ENCODE measurements around the gene SOS2. TPM values are rescaled to one million over a fixed set of nuclear protein-coding genes. Genes with fewer than 3 reads are reported as not detected.
"Not testable (repeated sequence)": the region's sequence is repeated elsewhere in the genome, so short reads cannot be mapped to it uniquely, and the experiment has no call there.

SOS2 gene
- total and polyA plus RNA-seq, 5 experiments from 2014 or later, result 6.0 to 51.6 (median 15.0) TPM

DNA sequence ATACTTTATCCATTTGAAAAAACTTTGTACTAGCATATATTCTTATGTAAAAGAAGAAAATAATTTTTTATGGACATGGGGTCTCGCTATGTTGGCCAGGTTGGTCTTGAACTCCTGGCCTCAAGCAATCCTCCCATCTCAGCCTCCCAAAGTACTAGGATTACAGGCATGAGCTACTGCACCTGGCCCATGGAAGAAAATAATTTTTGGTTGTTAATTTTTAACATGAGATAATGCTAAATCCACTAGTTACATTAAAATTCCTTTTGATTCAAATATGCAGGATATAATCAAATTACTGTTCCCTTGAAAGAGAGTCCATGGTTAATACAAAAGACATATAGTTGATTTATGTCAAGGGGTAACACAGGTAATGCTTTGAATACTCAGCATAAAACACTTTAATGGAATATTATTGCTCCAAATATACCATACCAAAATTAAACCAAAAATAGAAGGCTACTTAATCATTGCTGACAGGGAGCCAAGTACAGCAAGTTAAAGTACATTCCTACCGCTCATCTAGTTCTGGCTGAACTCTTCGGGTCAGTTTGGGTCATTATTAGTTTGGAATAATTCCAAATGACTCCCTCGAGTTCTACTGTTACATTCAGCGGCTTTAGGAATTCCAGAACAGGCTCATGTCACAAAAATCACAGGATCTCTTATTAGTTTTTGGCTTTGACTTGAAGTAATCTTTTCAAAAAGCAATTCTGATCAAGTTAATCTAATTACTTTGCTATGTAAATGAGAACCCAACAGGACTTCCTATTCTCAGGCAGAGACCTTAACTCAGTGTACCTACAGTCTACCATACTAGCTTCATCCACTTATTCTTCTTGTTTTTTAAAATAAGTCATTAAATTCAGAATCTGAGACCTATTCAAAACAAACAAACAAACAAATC is 6.1 kb downstream of the SOS2 start:
- Mint-ChIP-seq H3K4me3 (peak overlapping the region in 1 of 10 donors; percentile 38), H3K27ac (peak overlapping the region in 9 of 10 donors; percentile 23 to 95 (median 60)), H3K27me3 (no peaks in the 10 kb centered on the region), H3K9me3 (peaks cover 0 to 3% (median 0%) of the 10 kb centered on the region in 9 donors), H3K36me3 (peaks cover 0 to 10% (median 3%) of the 10 kb centered on the region in 3 donors), H3K4me1 (peaks cover 28 to 85% (median 62%) of the 10 kb centered on the region in 4 donors)
- POLR2A ChIA-PET, result interaction anchor here (0.7 kb wide), 1 partner anchor 36 kb away, joined by 3 read pairs; no protein-coding TSS in a partner anchor
- DNase-seq, result no peak
- ATAC-seq, result no peak

DNA sequence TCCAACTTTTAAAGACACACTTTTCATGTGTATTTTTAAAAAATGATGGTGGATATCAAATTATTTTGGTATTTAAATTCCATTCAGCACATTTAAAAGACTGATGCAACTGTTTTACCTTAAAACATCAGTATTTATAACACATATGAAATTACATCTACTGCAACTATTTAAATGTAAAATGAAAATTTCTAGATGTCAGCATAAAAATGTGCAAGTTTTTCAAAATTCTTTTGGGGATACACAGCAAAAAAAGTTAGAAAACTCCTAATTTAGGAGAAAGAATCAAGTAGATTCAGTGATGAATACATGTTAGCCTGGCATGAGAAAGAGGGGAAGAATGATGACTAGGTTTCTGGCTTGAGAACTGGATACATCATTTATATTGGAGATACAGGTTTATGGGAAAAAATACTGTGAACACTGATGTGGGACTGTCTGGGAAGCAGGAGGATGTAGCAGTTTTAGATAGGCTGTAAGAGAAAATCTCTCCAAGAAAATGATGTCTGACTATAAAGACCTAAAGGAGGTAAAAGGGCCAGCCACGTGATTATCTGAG is 9.2 kb downstream of the SOS2 start:
- ATAC-seq (no peak), DNase-seq (no peak)
- Mint-ChIP-seq H3K9me3 (no peaks in the 10 kb centered on the region), H3K27me3 (no peaks in the 10 kb centered on the region), H3K36me3 (peaks cover 0 to 10% (median 3%) of the 10 kb centered on the region in 3 donors), H3K27ac (peak overlapping the region in 7 of 10 donors; percentile 0 to 48 (median 7)), H3K4me1 (peaks cover 27 to 68% (median 55%) of the 10 kb centered on the region in 4 donors), H3K4me3 (peak overlapping the region in 1 of 10 donors; percentile 7)
- POLR2A ChIA-PET, result interaction anchor here (0.6 kb wide), 1 partner anchor 102 kb away, joined by 3 read pairs; no protein-coding TSS in a partner anchor

DNA sequence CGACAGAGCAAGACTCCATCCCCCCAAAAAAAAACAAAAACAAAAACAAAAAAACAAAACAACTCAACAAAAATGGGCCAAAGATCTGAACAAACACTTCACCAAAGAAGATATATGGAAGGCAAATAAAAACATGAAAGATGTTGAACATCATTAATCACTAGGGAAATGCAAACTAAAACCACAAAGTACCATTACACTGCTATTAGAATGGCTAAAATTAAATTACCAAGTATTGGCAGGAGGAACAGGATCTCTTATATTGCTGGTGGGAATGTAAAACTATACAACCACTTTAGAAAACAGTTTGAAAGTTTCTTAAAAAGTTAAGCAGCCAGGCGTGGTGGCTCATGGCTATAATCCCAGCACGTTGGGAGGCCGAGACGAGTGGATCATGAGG is 12.9 kb downstream of the SOS2 start:
- H3K36me3 Mint-ChIP-seq, result peaks cover 0 to 12% (median 3%) of the 10 kb centered on the region in 3 donors
- no peaks in the 10 kb centered on the region for H3K9me3 Mint-ChIP-seq
- no peak overlapping the region for H3K27ac Mint-ChIP-seq
- ATAC-seq (no peak), DNase-seq (no peak)
- no peaks in the 10 kb centered on the region for H3K27me3 Mint-ChIP-seq
- H3K4me3 Mint-ChIP-seq, result no peak overlapping the region
- POLR2A ChIA-PET, result interaction anchor here (0.7 kb wide), 2 partner anchors 19 to 37 kb away, joined by 4 to 10 read pairs; no protein-coding TSS in a partner anchor
- peaks cover 17 to 48% (median 44%) of the 10 kb centered on the region in 4 donors for H3K4me1 Mint-ChIP-seq

DNA sequence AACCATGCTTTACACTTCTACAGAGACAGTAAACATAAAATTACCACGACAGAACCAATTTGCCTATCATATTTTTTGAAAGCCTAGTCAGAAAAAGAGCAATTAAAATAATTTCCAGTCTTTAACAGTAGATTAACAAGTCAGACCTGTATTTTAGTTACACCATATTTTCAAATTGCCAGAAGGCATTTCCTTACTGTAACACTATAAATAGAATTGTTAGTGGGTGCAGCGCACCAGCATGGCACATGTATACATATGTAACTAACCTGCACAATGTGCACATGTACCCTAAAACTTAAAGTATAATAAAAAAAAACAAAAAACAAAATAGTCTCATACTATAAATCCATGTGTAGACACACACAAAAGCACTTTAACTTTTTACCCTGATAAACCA is 16.0 kb downstream of the SOS2 start:
- Mint-ChIP-seq H3K27ac (no peak overlapping the region), H3K4me1 (peaks cover 12 to 40% (median 33%) of the 10 kb centered on the region in 4 donors), H3K9me3 (no peaks in the 10 kb centered on the region), H3K36me3 (peaks cover 0 to 4% (median 3%) of the 10 kb centered on the region in 3 donors), H3K27me3 (no peaks in the 10 kb centered on the region), H3K4me3 (no peak overlapping the region)
- DNase-seq (no peak), ATAC-seq (no peak)
- POLR2A ChIA-PET, result no interaction called here

DNA sequence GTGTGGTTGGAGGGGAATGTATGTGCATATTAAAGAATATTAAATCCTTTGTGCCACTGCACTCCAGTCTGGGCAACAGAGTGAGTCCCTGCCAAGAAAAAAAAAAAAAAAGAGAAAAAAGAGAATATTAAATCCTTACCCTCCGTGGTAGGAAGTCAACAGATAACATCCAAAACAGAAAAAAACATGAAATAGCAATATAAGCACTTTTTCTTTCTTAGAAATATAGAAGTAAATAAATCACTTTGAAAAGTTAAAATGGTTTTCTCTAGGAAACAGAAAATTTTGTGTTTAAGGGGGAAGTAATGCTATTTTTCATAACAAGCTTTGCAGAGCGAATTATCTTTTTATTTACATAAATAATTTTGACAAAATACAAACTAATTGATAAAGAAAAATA is 17.6 kb downstream of the SOS2 start:
- Mint-ChIP-seq H3K9me3 (no peaks in the 10 kb centered on the region), H3K27me3 (no peaks in the 10 kb centered on the region), H3K4me3 (no peak overlapping the region), H3K4me1 (peaks cover 10 to 37% (median 30%) of the 10 kb centered on the region in 4 donors), H3K36me3 (peaks cover 0 to 4% (median 3%) of the 10 kb centered on the region in 3 donors), H3K27ac (peak overlapping the region in 1 of 10 donors; percentile 1)
- no peak for DNase-seq
- POLR2A ChIA-PET, result interaction anchor here (0.7 kb wide), 1 partner anchor 446 kb away, joined by 3 read pairs; no protein-coding TSS in a partner anchor
- no peak for ATAC-seq

DNA sequence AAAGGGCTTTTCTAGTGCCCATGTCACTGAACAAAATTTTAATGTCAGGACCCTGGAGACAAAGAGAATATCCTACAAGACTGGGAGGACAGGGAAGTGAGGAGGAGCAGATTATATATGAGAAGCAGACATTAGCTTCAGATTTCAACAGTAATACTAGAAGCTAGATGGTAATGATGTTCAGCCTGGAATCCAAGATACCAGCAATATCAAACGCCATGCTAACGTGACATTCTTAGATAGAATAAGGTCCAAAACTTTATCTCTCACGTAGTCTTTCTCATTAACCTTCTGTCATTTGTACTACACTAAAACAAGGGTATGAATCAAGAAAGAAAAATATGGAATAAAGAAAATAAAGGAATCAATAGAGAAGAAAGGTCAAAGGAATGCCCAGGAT is 18.7 kb downstream of the SOS2 start:
- ATAC-seq (no peak), DNase-seq (no peak)
- Mint-ChIP-seq H3K4me3 (no peak overlapping the region), H3K27ac (peak overlapping the region in 5 of 10 donors; percentile 1 to 75 (median 49)), H3K27me3 (no peaks in the 10 kb centered on the region), H3K9me3 (no peaks in the 10 kb centered on the region), H3K36me3 (peaks cover 0 to 4% (median 3%) of the 10 kb centered on the region in 3 donors), H3K4me1 (peaks cover 10 to 29% (median 26%) of the 10 kb centered on the region in 4 donors)
- POLR2A ChIA-PET, result no interaction called here

DNA sequence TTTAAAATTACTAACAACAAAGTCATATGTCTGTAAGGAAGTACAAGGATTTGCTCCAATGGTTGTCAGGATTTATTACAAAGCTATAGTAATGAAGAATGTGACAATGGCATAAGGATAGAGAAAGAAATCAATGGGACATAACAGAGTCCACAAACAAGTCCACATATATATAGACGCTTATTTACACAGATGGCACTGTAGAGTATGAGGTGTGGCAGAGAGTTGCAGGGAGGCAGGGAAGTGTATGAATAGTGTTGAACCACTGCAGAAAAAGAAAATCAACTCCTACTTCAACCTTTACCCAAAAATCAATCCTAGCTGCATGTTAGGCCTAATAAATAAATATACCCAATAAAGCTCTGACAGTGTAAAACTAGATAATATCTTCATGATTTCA is 21.3 kb downstream of the SOS2 start:
- POLR2A ChIA-PET, result interaction anchor here (0.6 kb wide), 1 partner anchor 343 kb away, joined by 7 read pairs; no protein-coding TSS in a partner anchor
- no peaks in the 10 kb centered on the region for H3K9me3 Mint-ChIP-seq
- no peaks in the 10 kb centered on the region for H3K27me3 Mint-ChIP-seq
- no peak overlapping the region for H3K4me3 Mint-ChIP-seq
- peaks cover 10 to 29% (median 22%) of the 10 kb centered on the region in 4 donors for H3K4me1 Mint-ChIP-seq
- ATAC-seq (no peak), DNase-seq (no peak)
- H3K27ac Mint-ChIP-seq, result peak overlapping the region in 1 of 10 donors; percentile 15
- peaks cover 0 to 5% (median 2%) of the 10 kb centered on the region in 3 donors for H3K36me3 Mint-ChIP-seq

DNA sequence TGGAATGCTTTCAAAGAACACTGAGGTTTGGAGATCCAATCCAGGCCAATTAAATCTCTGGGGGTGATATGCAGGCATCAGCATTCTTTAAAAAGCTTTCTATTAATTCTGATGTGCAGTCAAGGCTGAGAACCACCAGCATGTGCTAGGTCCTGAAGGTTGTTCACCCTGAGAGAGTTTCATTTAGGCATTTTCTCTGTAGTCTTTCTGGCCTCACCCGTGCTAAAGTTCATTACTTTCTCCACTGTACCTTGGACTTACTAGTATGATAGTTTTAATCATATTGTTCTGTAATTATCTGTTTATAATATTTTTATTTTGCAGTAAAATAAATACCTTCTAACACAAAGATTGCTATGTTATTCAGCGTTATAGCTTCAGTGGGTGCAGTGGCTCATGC is 32.9 kb downstream of the SOS2 start:
- POLR2A ChIA-PET, result no interaction called here
- no peak for ATAC-seq
- no peak overlapping the region for H3K4me3 Mint-ChIP-seq
- H3K27me3 Mint-ChIP-seq, result no peaks in the 10 kb centered on the region
- no peak overlapping the region for H3K27ac Mint-ChIP-seq
- peaks cover 0 to 65% (median 21%) of the 10 kb centered on the region in 3 donors for H3K36me3 Mint-ChIP-seq
- no peaks in the 10 kb centered on the region for H3K4me1 Mint-ChIP-seq
- DNase-seq, result no peak
- H3K9me3 Mint-ChIP-seq, result no peaks in the 10 kb centered on the region

DNA sequence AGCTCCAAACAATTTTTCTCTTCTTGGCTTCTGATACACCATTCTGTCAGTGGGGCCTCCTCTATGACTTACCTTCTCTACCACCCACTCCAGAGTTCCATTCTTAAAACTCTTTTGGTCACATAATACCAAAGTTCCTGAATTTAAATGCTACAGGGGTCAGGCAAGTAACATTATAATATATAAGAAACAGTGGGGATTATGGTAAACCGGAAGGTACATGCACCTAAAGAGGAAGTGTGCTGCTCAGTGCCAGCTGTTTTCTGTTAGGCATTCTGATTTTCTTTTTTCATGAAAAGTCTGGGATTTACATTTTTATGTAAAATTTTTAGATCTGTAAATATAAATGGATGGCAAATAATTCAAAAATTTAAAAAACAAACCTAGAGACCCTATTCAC is 39.9 kb downstream of the SOS2 start:
- H3K9me3 Mint-ChIP-seq, result no peaks in the 10 kb centered on the region
- H3K4me1 Mint-ChIP-seq, result peaks cover 0 to 4% (median 0%) of the 10 kb centered on the region in 4 donors
- peaks cover 0 to 50% (median 13%) of the 10 kb centered on the region in 3 donors for H3K36me3 Mint-ChIP-seq
- DNase-seq (no peak), ATAC-seq (no peak)
- H3K27ac Mint-ChIP-seq, result peak overlapping the region in 1 of 10 donors; percentile 53
- no peaks in the 10 kb centered on the region for H3K27me3 Mint-ChIP-seq
- no peak overlapping the region for H3K4me3 Mint-ChIP-seq
- POLR2A ChIA-PET, result no interaction called here

DNA sequence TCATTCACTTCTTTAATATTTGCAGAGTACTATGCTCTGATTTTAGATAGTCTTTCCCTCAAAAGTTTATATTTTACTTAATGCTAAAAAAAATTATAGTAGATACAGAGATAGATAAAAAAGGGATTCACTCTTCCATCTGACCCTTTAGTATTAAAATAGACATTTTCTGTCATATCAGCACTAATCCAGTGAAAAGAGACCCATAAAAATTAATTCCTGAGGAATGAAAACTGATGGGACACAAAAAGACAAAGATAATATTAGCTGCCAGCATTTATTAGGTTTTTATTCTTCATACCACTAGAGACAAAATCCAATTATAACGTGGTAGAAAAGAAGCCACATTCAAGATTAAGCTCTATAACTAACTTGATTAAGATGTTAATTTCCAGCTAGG is 45.3 kb downstream of the SOS2 start:
- Mint-ChIP-seq H3K9me3 (no peaks in the 10 kb centered on the region), H3K4me1 (peaks cover 0 to 5% (median 0%) of the 10 kb centered on the region in 4 donors), H3K27me3 (no peaks in the 10 kb centered on the region), H3K4me3 (no peak overlapping the region), H3K27ac (no peak overlapping the region), H3K36me3 (peaks cover 0 to 49% (median 17%) of the 10 kb centered on the region in 3 donors)
- POLR2A ChIA-PET, result interaction anchor here (0.7 kb wide), 1 partner anchor 15 kb away, joined by 4 read pairs; no protein-coding TSS in a partner anchor
- no peak for ATAC-seq
- no peak for DNase-seq

DNA sequence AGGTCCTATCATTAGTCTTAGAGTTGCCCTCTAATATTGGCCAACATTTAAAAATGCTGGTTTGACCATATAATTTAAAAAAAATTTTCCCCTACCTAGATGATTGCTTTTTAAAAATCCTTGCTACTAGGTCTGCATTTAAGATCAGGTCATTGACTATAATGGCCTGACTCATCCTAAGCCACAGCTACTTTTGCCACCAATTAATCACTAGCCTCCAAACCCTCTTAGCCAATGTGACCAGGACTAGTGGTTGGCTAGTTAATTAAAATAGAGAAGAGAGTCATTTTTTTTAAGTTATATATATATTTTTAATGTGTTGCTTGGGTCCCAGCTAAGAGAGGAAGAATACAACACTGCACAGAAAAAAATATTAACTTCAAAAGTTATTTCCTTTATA is 57.5 kb downstream of the SOS2 start:
- ATAC-seq (no peak), DNase-seq (no peak)
- Mint-ChIP-seq H3K27me3 (no peaks in the 10 kb centered on the region), H3K36me3 (peaks cover 7 to 35% (median 7%) of the 10 kb centered on the region in 3 donors), H3K4me1 (no peaks in the 10 kb centered on the region), H3K9me3 (no peaks in the 10 kb centered on the region), H3K4me3 (no peak overlapping the region), H3K27ac (no peak overlapping the region)
- POLR2A ChIA-PET, result no interaction called here

DNA sequence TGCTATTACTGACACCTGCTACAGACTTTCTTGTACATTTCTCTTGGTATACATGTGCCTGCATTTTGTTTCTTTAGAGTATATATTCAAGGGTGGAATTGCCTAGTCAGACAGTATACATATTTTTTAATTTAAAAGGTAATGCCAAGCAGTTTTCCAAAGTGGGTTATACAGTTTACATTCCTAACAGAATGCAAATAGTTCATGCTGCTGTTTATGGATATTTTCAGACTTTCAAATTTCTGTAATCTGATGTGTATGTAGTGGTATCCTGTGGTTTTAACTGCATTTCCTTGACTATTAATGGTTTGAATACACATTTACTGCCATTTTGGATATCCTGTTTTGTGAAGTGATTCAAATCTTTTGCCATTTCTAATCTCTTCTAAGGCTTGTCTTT is 59.5 kb downstream of the SOS2 start:
- no peak for ATAC-seq
- no peak for DNase-seq
- Mint-ChIP-seq H3K4me3 (no peak overlapping the region), H3K27ac (no peak overlapping the region), H3K27me3 (no peaks in the 10 kb centered on the region), H3K9me3 (no peaks in the 10 kb centered on the region), H3K4me1 (no peaks in the 10 kb centered on the region), H3K36me3 (peaks cover 0 to 24% (median 7%) of the 10 kb centered on the region in 3 donors)
- POLR2A ChIA-PET, result no interaction called here

DNA sequence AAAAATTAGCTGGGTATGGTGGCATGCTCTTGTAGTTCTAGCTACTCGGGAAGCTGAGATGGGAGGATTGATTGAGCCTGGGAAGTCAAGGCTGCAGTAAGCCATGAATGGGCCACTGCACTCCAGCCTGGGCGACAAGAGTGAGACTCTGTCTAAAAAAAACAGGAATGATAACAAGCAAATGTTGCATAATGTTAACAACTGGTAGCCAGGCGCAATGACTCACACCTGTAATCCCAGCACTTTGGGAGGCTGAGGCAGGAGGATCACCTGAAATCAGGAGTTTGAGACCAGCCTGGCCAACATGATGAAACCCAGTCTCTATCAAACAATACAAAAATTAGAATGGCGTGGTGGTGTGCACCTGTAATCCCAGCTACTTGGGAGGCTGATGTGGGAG is 64.0 kb downstream of the SOS2 start:
- H3K4me3 Mint-ChIP-seq, ATAC-seq, DNase-seq, H3K27me3 Mint-ChIP-seq, POLR2A ChIA-PET, H3K4me1 Mint-ChIP-seq, H3K9me3 Mint-ChIP-seq: not testable (repeated sequence)
- Mint-ChIP-seq H3K36me3 (peaks cover 0 to 25% (median 3%) of the 10 kb centered on the region in 3 donors), H3K27ac (peak overlapping the region in 1 of 10 donors; percentile 36)

All from naive thymus-derived CD8-positive, alpha-beta T cell (primary cell).